ENCODE measurements around the gene HOXD4. TPM values are rescaled to one million over a fixed set of nuclear protein-coding genes. Genes with fewer than 3 reads are reported as not detected.

The HOXD4 gene
- polyA plus RNA-seq, 2 of the 4 experiments (the other 2 are of a cell fraction): 0.27 to 0.87 TPM

DNA sequence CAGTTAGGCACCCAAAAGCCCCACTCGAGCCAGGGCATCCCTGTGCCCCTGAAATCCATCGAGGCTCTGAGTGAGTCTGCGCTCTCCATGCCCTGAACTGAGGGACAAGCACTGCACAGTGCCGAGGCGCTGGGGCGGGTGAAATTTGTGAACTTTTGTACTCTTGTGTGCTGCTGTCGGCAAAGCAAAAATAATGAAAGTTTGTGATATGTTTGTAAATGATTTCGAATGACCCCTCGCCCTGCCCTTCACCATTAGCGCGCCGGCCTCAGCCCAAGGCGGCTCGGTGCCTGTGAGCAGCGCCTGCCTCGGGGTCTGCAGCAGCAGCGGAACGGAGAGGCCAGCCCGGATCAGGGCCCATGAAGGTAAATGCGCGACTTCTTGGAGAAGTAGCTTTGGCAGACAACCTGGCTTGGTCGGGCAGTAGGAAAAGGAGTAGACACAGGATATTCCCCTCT is 1.8 kb upstream of the HOXD4 start:
- DNase-seq (ENCODE audit: low read depth in 1 of 2, low spot score in 1 of 2) (no peak), ATAC-seq (no peak), FAIRE-seq (no peak)
- ChIA-PET POLR2A (no interaction called here), CTCF (interaction anchor here (0.6 to 1.8 kb wide), 3 partner anchors 10 to 503 kb away, joined by 3 to 6 read pairs (median 5); no protein-coding TSS in a partner anchor)
- TF ChIP-seq ZSCAN20 (CRISPR knock-in tag; IDR thresholded peaks at IDR 0.05): no peak
- TF ChIP-seq ATOH8 (CRISPR knock-in tag; IDR thresholded peaks at IDR 0.05; ENCODE audit: low read depth): no peak
- TF ChIP-seq, protein P1, sequence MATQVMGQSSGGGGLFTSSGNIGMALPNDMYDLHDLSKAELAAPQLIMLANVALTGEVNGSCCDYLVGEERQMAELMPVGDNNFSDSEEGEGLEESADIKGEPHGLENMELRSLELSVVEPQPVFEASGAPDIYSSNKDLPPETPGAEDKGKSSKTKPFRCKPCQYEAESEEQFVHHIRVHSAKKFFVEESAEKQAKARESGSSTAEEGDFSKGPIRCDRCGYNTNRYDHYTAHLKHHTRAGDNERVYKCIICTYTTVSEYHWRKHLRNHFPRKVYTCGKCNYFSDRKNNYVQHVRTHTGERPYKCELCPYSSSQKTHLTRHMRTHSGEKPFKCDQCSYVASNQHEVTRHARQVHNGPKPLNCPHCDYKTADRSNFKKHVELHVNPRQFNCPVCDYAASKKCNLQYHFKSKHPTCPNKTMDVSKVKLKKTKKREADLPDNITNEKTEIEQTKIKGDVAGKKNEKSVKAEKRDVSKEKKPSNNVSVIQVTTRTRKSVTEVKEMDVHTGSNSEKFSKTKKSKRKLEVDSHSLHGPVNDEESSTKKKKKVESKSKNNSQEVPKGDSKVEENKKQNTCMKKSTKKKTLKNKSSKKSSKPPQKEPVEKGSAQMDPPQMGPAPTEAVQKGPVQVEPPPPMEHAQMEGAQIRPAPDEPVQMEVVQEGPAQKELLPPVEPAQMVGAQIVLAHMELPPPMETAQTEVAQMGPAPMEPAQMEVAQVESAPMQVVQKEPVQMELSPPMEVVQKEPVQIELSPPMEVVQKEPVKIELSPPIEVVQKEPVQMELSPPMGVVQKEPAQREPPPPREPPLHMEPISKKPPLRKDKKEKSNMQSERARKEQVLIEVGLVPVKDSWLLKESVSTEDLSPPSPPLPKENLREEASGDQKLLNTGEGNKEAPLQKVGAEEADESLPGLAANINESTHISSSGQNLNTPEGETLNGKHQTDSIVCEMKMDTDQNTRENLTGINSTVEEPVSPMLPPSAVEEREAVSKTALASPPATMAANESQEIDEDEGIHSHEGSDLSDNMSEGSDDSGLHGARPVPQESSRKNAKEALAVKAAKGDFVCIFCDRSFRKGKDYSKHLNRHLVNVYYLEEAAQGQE (IDR thresholded peaks at IDR 0.05): no peak
- TF ChIP-seq PBX3 (IDR thresholded peaks at IDR 0.05): no peak
- no peak for TF ChIP-seq CHD4 (IDR thresholded peaks at IDR 0.05; ENCODE audit: borderline replicate concordance)
- Histone ChIP-seq H3K9me3 (no peaks in the 10 kb centered on the region), H3K27ac (no peak overlapping the region), H3K4me2 (no peak overlapping the region), H3K4me3 (no peak overlapping the region), H3K4me1 (no peaks in the 10 kb centered on the region)
- WGBS (ENCODE audit: missing lambda C conversion rate): 83% methylated on average over 22 of the region's 22 CpGs

DNA sequence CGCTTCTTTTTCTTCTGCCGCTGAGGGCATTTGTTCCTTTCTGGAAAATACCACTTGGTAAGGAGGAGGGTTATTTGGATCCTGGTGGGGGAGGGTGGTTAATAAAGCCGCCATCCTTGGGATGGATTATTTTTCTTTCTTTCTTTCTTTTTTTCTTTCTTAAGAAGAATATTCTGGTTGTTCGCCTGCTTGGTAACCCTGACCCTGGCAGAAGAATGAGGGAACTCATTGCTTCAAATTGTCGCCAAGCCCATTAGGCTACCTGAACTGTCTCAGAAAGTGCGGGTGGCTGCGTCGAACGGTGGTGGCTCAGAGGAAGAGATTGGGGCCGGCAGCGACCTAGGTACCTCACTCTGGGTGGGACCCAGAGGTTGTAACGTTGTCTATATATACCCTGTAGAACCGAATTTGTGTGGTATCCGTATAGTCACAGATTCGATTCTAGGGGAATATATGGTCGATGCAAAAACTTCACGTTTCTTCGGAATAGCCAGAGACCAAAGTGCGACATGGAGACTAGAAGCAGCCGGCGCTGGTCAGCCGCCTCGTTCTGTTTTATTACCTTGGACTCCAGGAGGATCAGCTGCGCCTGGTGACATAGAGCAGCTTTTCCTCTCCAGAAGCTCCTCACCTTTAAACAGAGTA is 1.3 kb upstream of the HOXD4 start:
- Histone ChIP-seq H3K9me3 (no peaks in the 10 kb centered on the region), H3K27ac (no peak overlapping the region), H3K4me2 (no peak overlapping the region), H3K4me1 (no peaks in the 10 kb centered on the region), H3K4me3 (no peak overlapping the region)
- whole genome bisulfite sequencing (ENCODE audit: missing lambda C conversion rate): 84% methylated on average over 24 of the region's 24 CpGs
- ChIA-PET POLR2A (no interaction called here), CTCF (interaction anchor here (0.6 to 2.6 kb wide), 5 partner anchors 10 to 502 kb away, joined by 3 to 22 read pairs (median 5); no protein-coding TSS in a partner anchor)
- DNase-seq (ENCODE audit: low read depth in 1 of 2, low spot score in 1 of 2): no peak
- no peak for ATAC-seq
- no peak for TF ChIP-seq RAD21 (conservative IDR thresholded peaks at IDR 0.05 in 1 of 2, IDR thresholded peaks at IDR 0.05 in 1 of 2)
- TF ChIP-seq CHD2 (IDR thresholded peaks at IDR 0.05; ENCODE audit: low read length, partially characterized antibody): no peak
- TF ChIP-seq ATOH8 (CRISPR knock-in tag; IDR thresholded peaks at IDR 0.05; ENCODE audit: low read depth): no peak
- no peak for TF ChIP-seq FOXS1 (CRISPR knock-in tag; IDR thresholded peaks at IDR 0.05)
- TF ChIP-seq RCOR1 (IDR thresholded peaks at IDR 0.05; ENCODE audit: low read depth, low read length): no peak
- FAIRE-seq: no peak

DNA sequence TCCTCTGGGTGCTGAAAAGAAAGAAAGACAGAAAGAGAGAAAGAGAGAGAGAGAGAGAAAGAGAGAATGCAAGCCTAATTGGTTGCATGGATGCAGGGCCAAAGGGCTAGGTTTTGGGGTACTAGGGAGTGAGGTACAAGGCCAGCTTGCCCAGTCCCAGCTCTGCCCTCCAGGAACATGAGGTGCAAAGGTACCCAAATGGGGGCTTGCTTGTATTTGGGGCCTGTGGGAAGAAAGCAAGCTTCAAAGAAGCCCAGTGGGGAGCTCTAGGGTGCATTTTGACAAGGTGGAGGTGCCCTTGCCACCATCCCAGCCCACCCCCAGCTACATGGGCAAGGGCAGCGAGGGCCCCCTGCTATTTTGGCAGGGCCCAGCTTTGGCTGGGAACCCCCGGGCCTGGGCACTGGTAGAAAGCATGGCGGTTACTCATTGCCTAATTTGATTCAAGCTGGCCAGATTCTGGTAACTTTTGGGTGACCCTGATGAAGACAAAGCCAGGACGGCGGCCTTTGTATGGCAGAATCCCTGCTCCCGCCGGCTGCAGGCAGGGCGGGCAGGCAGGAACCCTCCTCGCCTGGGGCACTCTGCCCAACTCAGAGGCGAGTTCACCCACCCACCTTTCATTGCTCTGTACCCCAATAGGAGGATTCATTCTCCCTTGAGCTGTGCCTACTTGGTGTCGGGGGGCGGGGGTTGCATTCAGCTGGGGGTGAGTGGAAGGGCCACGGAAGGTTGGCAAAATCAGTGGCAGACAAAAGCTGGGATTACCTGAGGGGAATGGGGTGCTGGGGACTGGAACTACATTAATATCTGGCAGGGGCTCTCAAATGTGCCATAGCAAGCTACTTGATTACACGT is 537 bp upstream of the HOXD4 start:
- H3K4me2 ChIP-seq: no peak overlapping the region
- DNase-seq (ENCODE audit: low read depth in 1 of 2, low spot score in 1 of 2): no peak
- FAIRE-seq: no peak
- H3K4me3 ChIP-seq: no peak overlapping the region
- POLR2A ChIA-PET: no interaction called here
- no peak overlapping the region for H3K27ac ChIP-seq
- ATAC-seq: no peak; a peak in 1 of 6 replicates
- no peaks in the 10 kb centered on the region for H3K9me3 ChIP-seq
- no peaks in the 10 kb centered on the region for H3K4me1 ChIP-seq
- WGBS (ENCODE audit: missing lambda C conversion rate): 85% methylated on average over 8 of the region's 14 CpGs
- CTCF ChIA-PET: interaction anchor here (1.2 to 2.6 kb wide), 4 partner anchors 11 to 502 kb away, joined by 3 to 22 read pairs (median 6); no protein-coding TSS in a partner anchor
- TF ChIP-seq E2F6 (IDR thresholded peaks at IDR 0.05; ENCODE audit: borderline replicate concordance, low read depth): no peak
- TF ChIP-seq, protein P2, sequence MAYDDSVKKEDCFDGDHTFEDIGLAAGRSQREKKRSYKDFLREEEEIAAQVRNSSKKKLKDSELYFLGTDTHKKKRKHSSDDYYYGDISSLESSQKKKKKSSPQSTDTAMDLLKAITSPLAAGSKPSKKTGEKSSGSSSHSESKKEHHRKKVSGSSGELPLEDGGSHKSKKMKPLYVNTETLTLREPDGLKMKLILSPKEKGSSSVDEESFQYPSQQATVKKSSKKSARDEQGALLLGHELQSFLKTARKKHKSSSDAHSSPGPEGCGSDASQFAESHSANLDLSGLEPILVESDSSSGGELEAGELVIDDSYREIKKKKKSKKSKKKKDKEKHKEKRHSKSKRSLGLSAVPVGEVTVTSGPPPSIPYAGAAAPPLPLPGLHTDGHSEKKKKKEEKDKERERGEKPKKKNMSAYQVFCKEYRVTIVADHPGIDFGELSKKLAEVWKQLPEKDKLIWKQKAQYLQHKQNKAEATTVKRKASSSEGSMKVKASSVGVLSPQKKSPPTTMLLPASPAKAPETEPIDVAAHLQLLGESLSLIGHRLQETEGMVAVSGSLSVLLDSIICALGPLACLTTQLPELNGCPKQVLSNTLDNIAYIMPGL (CRISPR knock-in tag; IDR thresholded peaks at IDR 0.05; ENCODE audit: borderline replicate concordance): no peak
- no peak for TF ChIP-seq PHF8 (IDR thresholded peaks at IDR 0.05; ENCODE audit: borderline replicate concordance, low read depth)
- no peak for TF ChIP-seq RCOR1 (IDR thresholded peaks at IDR 0.05; ENCODE audit: low read depth, low read length)
- no peak for TF ChIP-seq HDAC2 (IDR thresholded peaks at IDR 0.05)
- TF ChIP-seq RARB (CRISPR knock-in tag; IDR thresholded peaks at IDR 0.05): no peak
- no peak for TF ChIP-seq JUNB (IDR thresholded peaks at IDR 0.05)
- TF ChIP-seq FOXS1 (CRISPR knock-in tag; IDR thresholded peaks at IDR 0.05): no peak
- TF ChIP-seq ZC3H11A (IDR thresholded peaks at IDR 0.05): no peak
- TF ChIP-seq, protein P3, sequence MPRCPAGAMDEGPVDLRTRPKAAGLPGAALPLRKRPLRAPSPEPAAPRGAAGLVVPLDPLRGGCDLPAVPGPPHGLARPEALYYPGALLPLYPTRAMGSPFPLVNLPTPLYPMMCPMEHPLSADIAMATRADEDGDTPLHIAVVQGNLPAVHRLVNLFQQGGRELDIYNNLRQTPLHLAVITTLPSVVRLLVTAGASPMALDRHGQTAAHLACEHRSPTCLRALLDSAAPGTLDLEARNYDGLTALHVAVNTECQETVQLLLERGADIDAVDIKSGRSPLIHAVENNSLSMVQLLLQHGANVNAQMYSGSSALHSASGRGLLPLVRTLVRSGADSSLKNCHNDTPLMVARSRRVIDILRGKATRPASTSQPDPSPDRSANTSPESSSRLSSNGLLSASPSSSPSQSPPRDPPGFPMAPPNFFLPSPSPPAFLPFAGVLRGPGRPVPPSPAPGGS (IDR thresholded peaks at IDR 0.05): no peak
